PC-3 (cell line): ENCODE results near the gene SLC16A9.

Experiments
- CTCF ChIP-seq: fragments of 300-600 bp; sonication (generic); conservative IDR thresholded peaks from 2 replicates; pipeline ENCODE4 v1.5.1; 2017; ENCODE audit warnings: antibody characterized with exemption, low read depth, mild to moderate bottlenecking, low read length
- EZH2 ChIP-seq: fragments of 300-600 bp; sonication (generic); IDR thresholded peaks from one replicate; pipeline ENCODE4 v1.6.1; 2017; ENCODE audit warnings: antibody characterized with exemption, mild to moderate bottlenecking, low read length; ENCODE audit not compliant: unreplicated experiment

- no peak for TF ChIP-seq CTCF
- no peak for TF ChIP-seq EZH2
These were observed 22.0 kb downstream of the SLC16A9 start for GRCh38 chr10:59687657-59688056.
